ENCODE data around the gene RRAS. TPM values are rescaled to one million over a fixed set of nuclear protein-coding genes. Genes with fewer than 3 reads are reported as not detected.
A peak's percentile ranks its signal among the peaks of the same experiment; 100 is the strongest.

The RRAS gene
- total RNA-seq, 3 donors from 2014 or later = 43.9 to 89.8 (median 48.6) TPM

DNA sequence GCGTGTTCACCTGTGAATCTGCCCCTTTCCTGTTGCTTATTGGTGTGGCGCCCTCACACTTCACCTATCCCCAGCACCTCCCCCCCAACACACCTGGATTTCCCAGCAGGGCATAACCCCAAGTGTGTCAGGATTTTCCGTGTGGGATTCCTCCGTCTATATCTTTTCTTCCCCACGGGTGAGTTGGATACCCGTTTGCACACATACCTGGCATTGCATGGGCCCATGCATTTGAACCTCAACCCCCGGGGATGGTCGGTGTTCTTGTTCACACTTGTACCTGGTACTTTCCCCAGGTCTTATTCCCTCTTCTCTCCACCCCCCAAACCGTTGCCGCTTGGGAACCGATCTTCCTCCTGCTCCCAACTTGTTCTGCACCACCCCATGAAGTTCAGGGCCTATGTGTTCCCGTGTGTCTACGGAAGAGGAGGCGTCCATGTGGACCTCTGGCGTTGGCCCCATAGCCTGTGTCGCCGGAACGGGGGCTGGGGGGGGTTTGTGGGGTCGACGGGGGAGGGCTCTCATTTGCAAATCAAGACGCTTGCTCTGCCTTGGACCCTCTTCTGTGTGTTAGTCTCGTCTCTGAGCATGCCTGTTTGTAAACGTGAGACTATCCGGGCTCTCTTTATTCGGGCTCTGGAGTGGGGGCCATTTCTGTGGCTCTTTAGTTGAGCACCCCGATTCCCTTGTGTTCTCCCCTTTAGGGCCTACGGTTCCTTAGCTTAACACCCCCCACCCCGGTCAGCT is 47.3 kb downstream of the RRAS start:
- Histone ChIP-seq H3K9me3 (no peaks in the 10 kb centered on the region), H3K4me1 (ENCODE audit: low read depth) (peaks cover 10% of the 10 kb centered on the region), H3K4me3 (peak overlapping the region; percentile 51), H3K36me3 (ENCODE audit: low read depth) (no peaks in the 10 kb centered on the region)
- ATAC-seq (no peak), DNase-seq (peak; percentile 41 to 63 (median 58))
- TF ChIP-seq, protein P1, sequence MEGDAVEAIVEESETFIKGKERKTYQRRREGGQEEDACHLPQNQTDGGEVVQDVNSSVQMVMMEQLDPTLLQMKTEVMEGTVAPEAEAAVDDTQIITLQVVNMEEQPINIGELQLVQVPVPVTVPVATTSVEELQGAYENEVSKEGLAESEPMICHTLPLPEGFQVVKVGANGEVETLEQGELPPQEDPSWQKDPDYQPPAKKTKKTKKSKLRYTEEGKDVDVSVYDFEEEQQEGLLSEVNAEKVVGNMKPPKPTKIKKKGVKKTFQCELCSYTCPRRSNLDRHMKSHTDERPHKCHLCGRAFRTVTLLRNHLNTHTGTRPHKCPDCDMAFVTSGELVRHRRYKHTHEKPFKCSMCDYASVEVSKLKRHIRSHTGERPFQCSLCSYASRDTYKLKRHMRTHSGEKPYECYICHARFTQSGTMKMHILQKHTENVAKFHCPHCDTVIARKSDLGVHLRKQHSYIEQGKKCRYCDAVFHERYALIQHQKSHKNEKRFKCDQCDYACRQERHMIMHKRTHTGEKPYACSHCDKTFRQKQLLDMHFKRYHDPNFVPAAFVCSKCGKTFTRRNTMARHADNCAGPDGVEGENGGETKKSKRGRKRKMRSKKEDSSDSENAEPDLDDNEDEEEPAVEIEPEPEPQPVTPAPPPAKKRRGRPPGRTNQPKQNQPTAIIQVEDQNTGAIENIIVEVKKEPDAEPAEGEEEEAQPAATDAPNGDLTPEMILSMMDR (IDR thresholded peaks at IDR 0.05) = no peak
- intact Hi-C loops (cut with DNase I, micrococcal nuclease) = no loop called here

- DNase-seq (peak; percentile 64 to 81 (median 75)), ATAC-seq (no peak)
- Histone ChIP-seq H3K9me3 (no peaks in the 10 kb centered on the region), H3K4me1 (ENCODE audit: low read depth) (peaks cover 10% of the 10 kb centered on the region), H3K4me3 (peak overlapping the region; percentile 51), H3K36me3 (ENCODE audit: low read depth) (no peaks in the 10 kb centered on the region)
- intact Hi-C loops (cut with DNase I, micrococcal nuclease) = no loop called here
- TF ChIP-seq, protein P1 (IDR thresholded peaks at IDR 0.05) = no peak
These were observed 48.0 kb downstream of the RRAS start for GRCh38 chr19:49591731-49592485.

- Histone ChIP-seq H3K36me3 (ENCODE audit: low read depth) (no peaks in the 10 kb centered on the region), H3K9me3 (no peaks in the 10 kb centered on the region), H3K4me1 (ENCODE audit: low read depth) (peaks cover 10% of the 10 kb centered on the region), H3K4me3 (peak within 1 kb of the TSS; percentile 51)
- ATAC-seq (peak; percentile 58), DNase-seq (peak; percentile 65 to 82 (median 81))
- intact Hi-C loops (cut with DNase I, micrococcal nuclease) = no loop called here
- TF ChIP-seq, protein P1 (IDR thresholded peaks at IDR 0.05) = no peak
These were observed 48.8 kb downstream of the RRAS start, which contains the start of gene PRR12 for GRCh38 chr19:49590971-49591730. Gene PRR12, plus strand, starts transcription at chr19:49591182. Its CDS starts 473 bp downstream, at chr19:49591655.

- DNase-seq = peak; percentile 98 to 99 (median 98)
- TF ChIP-seq, protein P1 (IDR thresholded peaks at IDR 0.05) = peak; percentile 7
- peak; percentile 84 for ATAC-seq
- H3K4me3 ChIP-seq = peak overlapping the region; percentile 51
- H3K4me1 ChIP-seq (ENCODE audit: low read depth) = peaks cover 10% of the 10 kb centered on the region
- no peaks in the 10 kb centered on the region for H3K36me3 ChIP-seq (ENCODE audit: low read depth)
- intact Hi-C loops (cut with DNase I, micrococcal nuclease) = no loop called here
- H3K9me3 ChIP-seq = no peaks in the 10 kb centered on the region
These were observed 49.6 kb downstream of the RRAS start for GRCh38 chr19:49590071-49590970.

All from mucosa of descending colon (tissue), 3 donors.